SU-DHL-6 (cell line): ENCODE measurements around the gene EIF3J.

Experiments
- H2AFZ ChIP-seq: fragments of 200-600 bp; sonication (generic); 2 replicates; pipeline ENCODE4 v1.6.1; 2014; ENCODE audit warnings: low read depth, mild to moderate bottlenecking, moderate library complexity, mixed read lengths, antibody characterized with exemption, low read length; ENCODE audit not compliant: severe bottlenecking
- H3F3A ChIP-seq: fragments of 200-600 bp; shearing (Covaris generic); 2 replicates; pipeline ENCODE4 v1.6.0; 2016; ENCODE audit warnings: antibody characterized with exemption, mild to moderate bottlenecking; ENCODE audit not compliant: insufficient read depth
- H3K27ac ChIP-seq: fragments of 200-600 bp; sonication (generic); 2 replicates; pipeline ENCODE4 v1.5.1; 2016; ENCODE audit warnings: low read depth, mild to moderate bottlenecking, low read length, moderate library complexity, mixed read lengths
- H3K27me3 ChIP-seq: fragments of 200-600 bp; sonication (generic), shearing (Covaris generic); 2 replicates; pipeline ENCODE4 v1.6.0; 2014; ENCODE audit warnings: mild to moderate bottlenecking, low read length
- H3K36me3 ChIP-seq: fragments of 200-600 bp; sonication (generic); 2 replicates; pipeline ENCODE4 v1.6.1; 2014; ENCODE audit warnings: mild to moderate bottlenecking, low read length, mixed read lengths
- H3K4me2 ChIP-seq: fragments of 300-600, 200-600 bp; shearing (Covaris generic), sonication (generic); 2 replicates; pipeline ENCODE4 v1.6.0; 2014; ENCODE audit warnings: low read length, low read depth, mild to moderate bottlenecking; ENCODE audit not compliant: poor library complexity, severe bottlenecking
- H3K4me3 ChIP-seq: fragments of 200-600 bp; sonication (generic); 2 replicates; pipeline ENCODE4 v1.5.1; 2014; ENCODE audit warnings: antibody characterized with exemption, low read length, mild to moderate bottlenecking, mixed read lengths; ENCODE audit not compliant: insufficient read depth, poor library complexity, severe bottlenecking
- H3K79me2 ChIP-seq: fragments of 200-600 bp; sonication (generic); 2 replicates; pipeline ENCODE4 v1.6.1; 2014; ENCODE audit warnings: mild to moderate bottlenecking, low read length, moderate library complexity; ENCODE audit not compliant: insufficient read depth
- H3K9ac ChIP-seq: fragments of 200-600 bp; sonication (generic); 2 replicates; pipeline ENCODE4 v1.7.0; 2014; ENCODE audit warnings: mild to moderate bottlenecking, low read length
- H3K9me2 ChIP-seq: fragments of 200-600 bp; sonication (generic); replicated peaks from 2 replicates; pipeline ENCODE4 v1.6.1; 2014; ENCODE audit warnings: low read length; ENCODE audit not compliant: insufficient read depth
- H3K9me3 ChIP-seq: fragments of 200-600 bp; sonication (generic); 2 replicates; pipeline ENCODE4 v1.6.1; 2014; ENCODE audit warnings: low read length, mixed read lengths; ENCODE audit not compliant: insufficient read depth
- H4K20me1 ChIP-seq: fragments of 200-600 bp; sonication (generic); 2 replicates; pipeline ENCODE4 v1.6.1; 2014; ENCODE audit warnings: low read depth, mild to moderate bottlenecking, antibody characterized with exemption, low read length, moderate library complexity, mixed read lengths
- EZH2phosphoT487 ChIP-seq: fragments of 200-600 bp; sonication (generic), shearing (Covaris generic); conservative IDR thresholded peaks from 2 replicates; pipeline ENCODE4 v1.6.1; 2018; ENCODE audit warnings: mild to moderate bottlenecking, antibody characterized with exemption, low read length, moderate library complexity, mixed read lengths
- TF ChIP-seq, protein P1 (sequence below): fragments of 200-600 bp; sonication (generic); IDR thresholded peaks from one replicate; pipeline ENCODE4 v1.5.1; 2017; ENCODE audit warnings: antibody characterized with exemption, mild to moderate bottlenecking, low read length, moderate library complexity; ENCODE audit not compliant: insufficient read depth, poor library complexity, severe bottlenecking

Gene EIF3J

DNA sequence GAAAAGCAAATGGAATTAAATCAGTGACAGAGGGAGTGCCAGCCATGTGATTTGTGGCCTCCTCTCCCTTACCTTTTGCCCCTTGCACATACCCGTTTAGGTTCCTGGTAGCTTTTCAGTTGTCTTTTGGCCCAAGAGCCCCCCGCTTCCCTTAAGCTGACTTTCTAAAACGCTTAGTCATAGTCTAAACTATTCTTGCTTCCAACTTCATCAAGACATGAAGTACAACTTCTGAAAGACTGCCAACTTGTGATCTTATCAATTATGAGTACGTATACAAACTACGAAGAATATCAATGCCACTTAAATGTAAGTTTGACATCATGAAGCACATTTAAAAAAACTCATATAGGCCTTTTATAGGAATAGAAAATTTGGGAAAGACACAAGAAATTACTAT is 61.9 kb downstream of the EIF3J start:
- Histone ChIP-seq H3K36me3 (peaks cover 17% of the 10 kb centered on the region), H3K4me3 (no peak overlapping the region), H3K9me2 (no peaks in the 10 kb centered on the region), H3K27me3 (no peaks in the 10 kb centered on the region), H3K27ac (no peak overlapping the region), H4K20me1 (no peaks in the 10 kb centered on the region), H3F3A (no peaks in the 10 kb centered on the region), H3K9ac (no peak overlapping the region), H3K4me2 (no peak overlapping the region), H3K9me3 (no peaks in the 10 kb centered on the region), H3K79me2 (no peaks in the 10 kb centered on the region), H2AFZ (no peak overlapping the region)
- TF ChIP-seq, protein P1, sequence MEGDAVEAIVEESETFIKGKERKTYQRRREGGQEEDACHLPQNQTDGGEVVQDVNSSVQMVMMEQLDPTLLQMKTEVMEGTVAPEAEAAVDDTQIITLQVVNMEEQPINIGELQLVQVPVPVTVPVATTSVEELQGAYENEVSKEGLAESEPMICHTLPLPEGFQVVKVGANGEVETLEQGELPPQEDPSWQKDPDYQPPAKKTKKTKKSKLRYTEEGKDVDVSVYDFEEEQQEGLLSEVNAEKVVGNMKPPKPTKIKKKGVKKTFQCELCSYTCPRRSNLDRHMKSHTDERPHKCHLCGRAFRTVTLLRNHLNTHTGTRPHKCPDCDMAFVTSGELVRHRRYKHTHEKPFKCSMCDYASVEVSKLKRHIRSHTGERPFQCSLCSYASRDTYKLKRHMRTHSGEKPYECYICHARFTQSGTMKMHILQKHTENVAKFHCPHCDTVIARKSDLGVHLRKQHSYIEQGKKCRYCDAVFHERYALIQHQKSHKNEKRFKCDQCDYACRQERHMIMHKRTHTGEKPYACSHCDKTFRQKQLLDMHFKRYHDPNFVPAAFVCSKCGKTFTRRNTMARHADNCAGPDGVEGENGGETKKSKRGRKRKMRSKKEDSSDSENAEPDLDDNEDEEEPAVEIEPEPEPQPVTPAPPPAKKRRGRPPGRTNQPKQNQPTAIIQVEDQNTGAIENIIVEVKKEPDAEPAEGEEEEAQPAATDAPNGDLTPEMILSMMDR: no peak
- TF ChIP-seq EZH2phosphoT487: no peak

- Histone ChIP-seq H3K36me3 (peaks cover 14% of the 10 kb centered on the region), H3K79me2 (no peaks in the 10 kb centered on the region), H3K9ac (no peak overlapping the region), H3K27me3 (no peaks in the 10 kb centered on the region), H3K4me3 (no peak overlapping the region), H3K27ac (no peak overlapping the region), H3K9me3 (no peaks in the 10 kb centered on the region), H3F3A (no peaks in the 10 kb centered on the region), H3K4me2 (no peak overlapping the region), H2AFZ (no peak overlapping the region), H4K20me1 (no peaks in the 10 kb centered on the region), H3K9me2 (no peaks in the 10 kb centered on the region)
- TF ChIP-seq, protein P1: no peak
- no peak for TF ChIP-seq EZH2phosphoT487
Observed at GRCh38 chr15:44603126-44603525, 66.2 kb downstream of the EIF3J start.

GRCh38 chr15:44606740-44607139 is 69.8 kb downstream of the EIF3J start:
- H3K36me3 ChIP-seq: peaks cover 18% of the 10 kb centered on the region; the same call in 1 of the 2 replicates
- TF ChIP-seq, protein P1: no peak
- TF ChIP-seq EZH2phosphoT487: no peak
- no peak overlapping the region for H3K9ac ChIP-seq
- no peak overlapping the region for H3K4me3 ChIP-seq
- H3K79me2 ChIP-seq: no peaks in the 10 kb centered on the region
- H3K9me3 ChIP-seq: no peaks in the 10 kb centered on the region
- no peak overlapping the region for H3K27ac ChIP-seq
- H3K9me2 ChIP-seq: no peaks in the 10 kb centered on the region
- H3K4me2 ChIP-seq: no peak overlapping the region
- H4K20me1 ChIP-seq: no peaks in the 10 kb centered on the region
- no peaks in the 10 kb centered on the region for H3K27me3 ChIP-seq
- no peaks in the 10 kb centered on the region for H3F3A ChIP-seq
- H2AFZ ChIP-seq: no peak overlapping the region
